Activated CD4-positive, CD25-positive, alpha-beta regulatory T cell (primary cell): ENCODE measurements around the gene B3GALT6.
A peak's percentile ranks its signal among the peaks of the same experiment; 100 is the strongest.

Experiments used
- DNase-seq, 4 experiments: peaks; one replicate each; lab custom pipeline; 2025; lab: John Stamatoyannopoulos, UW

B3GALT6 gene

DNA sequence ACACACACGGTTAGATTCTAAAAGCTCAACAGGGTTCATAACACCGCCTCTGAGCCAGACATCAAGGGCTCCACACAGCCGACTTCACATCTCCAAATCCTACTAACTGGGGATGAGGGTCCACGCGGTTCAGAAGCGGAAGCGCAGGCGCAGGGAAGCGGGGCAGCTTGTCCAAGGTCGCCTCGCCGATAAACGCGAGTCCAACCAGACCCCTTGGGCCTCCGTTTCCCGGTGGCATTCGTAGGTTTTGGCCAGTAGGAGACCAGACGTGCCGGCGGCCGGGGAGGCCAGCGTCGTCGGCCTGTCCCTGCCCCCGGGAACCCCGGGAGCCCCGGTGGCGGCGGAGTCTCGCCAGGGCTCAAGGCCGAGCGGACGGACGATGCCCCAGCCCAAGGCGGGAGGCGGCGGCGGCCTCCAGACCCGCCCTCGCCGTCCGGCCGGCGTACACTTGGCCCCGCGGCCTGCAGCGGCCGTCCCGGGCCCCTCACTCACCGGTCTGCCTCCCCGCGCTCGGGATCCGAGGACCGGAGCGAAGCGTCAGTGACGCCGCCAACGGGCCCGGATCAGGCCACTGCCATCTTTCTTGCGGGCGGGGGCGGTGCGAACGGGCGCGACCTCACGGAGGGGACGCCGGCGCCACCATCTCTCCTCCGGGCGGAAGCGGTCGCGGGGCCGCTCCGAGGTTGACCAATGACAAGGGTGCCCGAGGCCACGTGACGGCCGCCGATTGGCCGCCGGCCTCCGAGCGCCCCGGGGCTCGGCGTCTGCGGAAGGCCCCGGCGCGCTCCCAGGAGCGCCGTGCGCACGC is 433 bp upstream of the B3GALT6 start, which contains the start of gene SDF4:
TSS of gene SDF4 (minus strand) at position 602 of the 808 bp plus-strand sequence. CDS start 3,229 bp downstream, outside the sequence.
- peak; percentile 85 to 96 (median 95) for DNase-seq

- no peak for DNase-seq
These were observed 944 bp downstream of the B3GALT6 start for GRCh38 chr1:1232796-1233566.

- no peak for DNase-seq
These were observed 1.5 kb downstream of the B3GALT6 start for GRCh38 chr1:1233567-1233892.

- no peak for DNase-seq
These were observed 2.3 kb downstream of the B3GALT6 start for GRCh38 chr1:1234180-1234808.

DNA sequence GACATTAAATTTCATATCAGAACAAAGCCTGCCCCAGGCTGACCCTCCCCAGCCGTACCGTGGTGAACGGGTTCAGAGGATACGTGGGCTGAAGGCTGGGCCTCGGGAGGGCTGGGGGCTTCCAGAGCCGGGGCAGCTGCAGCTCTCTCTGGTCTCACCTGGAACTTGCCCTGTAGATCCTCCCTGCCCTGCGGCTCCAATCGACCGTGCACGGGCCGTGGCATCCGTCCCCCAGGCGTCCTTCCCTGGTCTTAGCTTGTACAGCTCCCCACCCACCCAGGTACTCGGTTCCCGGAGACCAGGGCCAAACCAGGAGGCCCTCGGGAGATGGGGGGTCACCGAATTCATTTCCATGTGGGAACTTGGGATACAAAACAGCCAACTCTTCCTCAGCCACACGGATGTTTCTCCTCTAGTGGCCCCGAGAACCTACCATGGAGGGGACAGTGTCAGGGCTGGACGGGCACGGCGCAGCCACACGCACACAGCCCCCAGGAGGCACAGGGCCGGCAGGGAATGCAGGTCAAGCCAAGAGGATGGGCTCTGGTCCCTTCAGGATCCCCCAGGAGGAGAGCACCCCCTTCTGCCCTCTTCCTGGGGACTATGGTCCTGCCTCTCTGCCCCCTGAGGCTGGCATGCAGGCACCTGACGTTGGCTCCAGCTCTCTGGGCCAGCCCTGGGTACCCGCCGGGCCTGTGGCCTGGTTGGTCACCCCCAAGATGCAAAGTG is 3.1 kb downstream of the B3GALT6 start:
- DNase-seq = no peak

GRCh38 chr1:1236176-1236763 is 4.2 kb downstream of the B3GALT6 start:
- DNase-seq = no peak

- DNase-seq = no peak
These were observed 5.2 kb downstream of the B3GALT6 start for GRCh38 chr1:1236945-1237873.

DNA sequence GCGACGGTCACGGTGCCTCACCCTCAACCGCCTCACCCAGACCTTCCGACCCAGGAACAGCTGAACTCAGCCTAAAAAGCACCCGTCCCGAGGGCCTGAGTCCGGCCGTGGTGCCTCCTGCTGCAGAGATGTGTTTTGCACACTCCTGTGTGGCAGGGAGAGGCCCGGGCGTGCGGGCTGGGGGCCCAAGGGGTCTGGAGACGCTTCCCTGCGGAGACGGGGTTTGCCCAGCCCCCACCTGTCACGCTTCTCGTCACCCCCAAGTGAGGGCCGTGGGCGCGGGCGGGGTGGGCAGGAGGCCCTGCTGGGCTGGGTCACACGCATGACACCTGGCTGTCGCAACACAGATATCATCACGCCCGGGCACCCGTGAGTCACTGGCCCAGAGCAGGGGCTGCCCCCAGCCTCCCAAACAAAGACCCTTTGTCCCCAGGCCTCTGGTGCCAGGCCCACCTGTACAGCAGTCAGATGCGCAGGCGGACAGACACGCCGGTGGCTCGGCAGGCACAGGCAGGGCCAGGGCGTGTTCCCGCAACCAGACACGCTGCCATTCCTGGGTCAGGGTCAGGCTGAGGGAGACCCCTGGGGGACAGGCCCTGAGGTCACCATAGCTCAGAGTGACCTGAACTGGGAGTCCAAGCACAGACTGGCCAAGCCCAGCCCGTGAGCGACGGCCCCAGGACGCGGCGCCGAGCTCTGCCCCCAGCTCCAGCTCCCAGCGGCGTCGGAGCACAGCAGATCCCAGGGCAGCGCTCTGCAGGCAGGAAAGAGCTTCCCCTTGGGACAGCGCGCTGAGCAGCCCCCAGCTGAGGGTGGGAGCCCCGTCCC is 6.1 kb downstream of the B3GALT6 start:
- DNase-seq = no peak

- no peak for DNase-seq
These were observed 6.7 kb downstream of the B3GALT6 start for GRCh38 chr1:1238702-1239178.

DNA sequence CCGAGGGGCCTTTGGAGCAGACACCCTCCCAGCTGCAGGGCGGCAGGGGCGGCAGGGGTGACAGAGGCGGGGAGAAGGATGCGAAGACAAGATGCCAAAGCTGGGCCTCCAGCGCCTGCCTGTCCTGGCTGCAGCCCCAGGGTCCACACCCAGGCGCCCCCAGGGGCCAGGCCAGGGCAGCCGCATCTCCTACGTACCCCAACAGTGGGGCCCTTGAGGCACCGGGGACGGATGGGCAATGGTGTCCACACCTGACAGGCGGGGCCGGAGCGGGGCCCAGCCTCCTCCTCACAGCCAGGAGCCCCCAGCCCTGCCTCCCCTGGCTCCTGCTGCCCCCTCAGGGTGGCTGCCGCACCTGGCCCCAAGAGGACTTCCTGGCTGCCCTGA is 7.2 kb downstream of the B3GALT6 start:
- DNase-seq = no peak

GRCh38 chr1:1239614-1240347 is 7.7 kb downstream of the B3GALT6 start:
- DNase-seq = no peak

- no peak for DNase-seq
These were observed 8.3 kb downstream of the B3GALT6 start for GRCh38 chr1:1240348-1240732.

GRCh38 chr1:1240822-1241587 is 9.0 kb downstream of the B3GALT6 start:
- no peak for DNase-seq

- DNase-seq = no peak
These were observed 9.7 kb downstream of the B3GALT6 start for GRCh38 chr1:1241588-1242219.

GRCh38 chr1:1242461-1243265 is 10.6 kb downstream of the B3GALT6 start:
- no peak for DNase-seq

DNA sequence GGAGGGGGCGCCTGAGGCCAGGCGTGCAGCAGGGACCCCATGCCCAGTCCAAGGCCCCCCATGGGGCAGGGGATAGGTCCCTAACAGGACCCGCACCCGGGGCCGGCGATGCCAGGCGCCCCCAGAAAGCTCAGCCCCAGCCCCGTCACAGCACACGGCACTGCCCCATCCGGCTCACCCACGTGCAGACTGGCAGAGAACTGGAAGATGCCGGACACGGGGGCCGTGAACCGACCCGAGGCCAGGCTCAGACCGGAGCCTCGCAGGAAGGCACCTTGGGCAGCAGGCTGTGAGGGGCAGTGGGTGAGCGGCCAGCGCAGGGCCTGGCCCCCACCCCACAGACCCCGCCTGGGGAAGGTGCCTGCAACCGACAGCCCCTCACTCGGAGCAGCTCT is 11.2 kb downstream of the B3GALT6 start:
- no peak for DNase-seq

DNA sequence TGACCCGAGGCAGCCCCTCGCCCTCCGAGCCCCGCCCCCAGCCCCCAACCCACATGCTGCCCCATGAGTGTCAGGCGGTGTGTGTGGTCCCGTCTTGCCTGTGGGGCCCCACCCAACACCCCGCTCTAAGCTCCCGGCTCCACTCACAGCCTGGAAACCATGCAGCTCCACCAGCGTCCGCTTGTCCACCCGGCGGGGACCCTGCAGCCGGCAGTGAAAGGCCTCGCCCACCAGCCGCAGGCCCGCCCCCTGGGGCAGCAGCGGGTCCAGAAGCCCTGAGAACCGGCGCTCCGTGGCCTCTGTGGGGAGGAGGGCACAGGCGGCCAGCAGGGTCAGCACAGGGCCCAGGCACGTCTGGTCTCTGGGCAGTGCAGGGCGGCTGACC is 11.8 kb downstream of the B3GALT6 start:
- DNase-seq = no peak
